GM12892 (cell line): Measurements from ENCODE around the gene CCDC172.
"Not testable (repeated sequence)": the region's sequence is repeated elsewhere in the genome, so short reads cannot be mapped to it uniquely, and the experiment has no call there.

Source experiments
- DNase-seq: peaks from one replicate; pipeline ENCODE4 v3.0.0; 2011; ENCODE audit not compliant: insufficient read length
- FAIRE-seq: peaks from 2 replicates; lab custom pipeline; 2011; peaks lifted over from hg19 to GRCh38; lab: Jason Lieb, UNC
- POLR2A ChIP-seq: IDR thresholded peaks from 2 replicates; pipeline ENCODE4 v1.6.1; 2011; ENCODE audit warnings: low read depth, low read length, control low read depth
- POLR2AphosphoS5 ChIP-seq: IDR thresholded peaks from 2 replicates; pipeline ENCODE4 v1.6.1; 2011; ENCODE audit warnings: low read depth, low read length, control low read depth
- TAF1 ChIP-seq: IDR thresholded peaks from 2 replicates; pipeline ENCODE4 v1.6.1; 2011; ENCODE audit warnings: low read depth, mild to moderate bottlenecking, control low read depth, low read length, borderline replicate concordance

Gene CCDC172

DNA sequence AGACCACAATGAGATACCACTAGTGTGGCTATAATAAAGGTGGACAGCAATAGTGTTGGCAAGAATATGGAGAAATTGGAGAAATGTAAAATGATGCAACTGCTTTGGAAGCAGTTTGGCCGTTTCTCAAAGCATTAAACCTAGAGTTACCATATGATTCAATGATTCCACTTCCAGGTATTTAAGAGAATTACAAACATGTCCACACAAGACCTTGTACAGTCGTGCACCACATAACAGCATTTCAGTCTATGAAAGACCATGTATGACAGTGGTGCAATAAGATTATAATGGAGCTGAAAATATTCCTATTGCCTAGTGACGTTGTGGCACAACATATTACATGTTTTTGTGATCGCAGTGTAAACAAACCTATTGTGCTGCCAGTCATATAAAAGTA, 29.6 kb downstream of the CCDC172 start:
- DNase-seq (no peak), FAIRE-seq (no peak)
- TF ChIP-seq POLR2A = no peak
- TF ChIP-seq TAF1 = no peak
- no peak for TF ChIP-seq POLR2AphosphoS5

DNA sequence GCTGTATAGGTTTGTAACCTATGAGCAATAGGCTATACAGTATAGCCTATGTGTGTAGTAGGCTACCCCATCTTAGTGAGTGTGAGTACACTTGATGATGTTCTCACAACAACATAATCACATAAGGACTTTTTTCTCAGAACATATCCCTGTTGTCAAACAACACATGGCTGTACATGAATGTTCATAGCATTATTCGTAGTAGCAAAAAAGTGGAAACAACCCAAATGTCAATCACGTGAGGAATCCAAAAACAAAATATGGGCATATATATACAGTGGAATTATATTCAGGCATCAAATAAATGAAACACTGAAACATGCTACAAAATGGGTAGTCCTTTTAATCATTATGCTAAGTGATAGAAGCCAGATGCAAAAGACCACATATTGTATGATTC, 31.1 kb downstream of the CCDC172 start:
- FAIRE-seq = no peak
- no peak for DNase-seq
- TF ChIP-seq POLR2AphosphoS5 (no peak), POLR2A (no peak), TAF1 (no peak)

DNA sequence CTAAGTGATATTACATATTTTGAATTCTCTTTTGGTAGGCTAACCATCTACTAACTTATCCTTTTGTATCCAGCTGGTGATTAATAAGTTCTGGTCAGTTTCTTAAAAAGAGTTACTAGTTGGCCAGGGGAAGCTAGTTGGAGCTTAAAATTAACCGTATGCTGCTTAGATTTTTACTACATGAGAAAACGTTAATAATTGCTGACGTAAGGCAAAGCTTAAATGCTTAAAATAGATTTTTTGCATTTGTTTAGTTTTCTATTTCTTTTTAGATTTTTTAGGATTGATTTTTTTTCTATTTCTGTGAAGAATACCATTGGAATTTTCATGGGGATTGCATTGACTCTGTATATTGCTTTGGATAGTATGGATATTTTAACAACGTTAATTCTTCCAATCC, 32.6 kb downstream of the CCDC172 start:
- TF ChIP-seq TAF1 = no peak
- no peak for TF ChIP-seq POLR2A
- no peak for TF ChIP-seq POLR2AphosphoS5
- no peak for FAIRE-seq
- no peak for DNase-seq

DNA sequence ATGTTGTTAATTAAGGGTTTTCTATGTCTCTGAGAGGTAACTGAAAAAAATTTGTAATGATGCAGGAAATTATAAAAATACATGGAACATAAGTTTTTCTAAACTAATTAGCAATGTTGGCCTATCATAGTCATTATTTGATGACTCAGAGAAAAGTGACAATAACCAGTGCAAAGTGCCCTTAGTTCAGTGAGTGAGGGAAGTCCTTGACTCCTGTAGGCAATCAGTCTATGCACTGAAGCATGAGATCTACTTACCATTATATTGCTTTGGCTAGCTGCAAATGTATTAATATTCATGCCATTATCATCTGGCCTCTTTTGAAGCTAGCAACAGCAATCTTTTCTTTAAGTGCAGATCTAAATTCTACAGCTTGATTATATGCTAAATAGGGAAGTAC, 40.6 kb downstream of the CCDC172 start:
- no peak for DNase-seq
- no peak for TF ChIP-seq TAF1
- no peak for TF ChIP-seq POLR2AphosphoS5
- no peak for TF ChIP-seq POLR2A
- FAIRE-seq = no peak

DNA sequence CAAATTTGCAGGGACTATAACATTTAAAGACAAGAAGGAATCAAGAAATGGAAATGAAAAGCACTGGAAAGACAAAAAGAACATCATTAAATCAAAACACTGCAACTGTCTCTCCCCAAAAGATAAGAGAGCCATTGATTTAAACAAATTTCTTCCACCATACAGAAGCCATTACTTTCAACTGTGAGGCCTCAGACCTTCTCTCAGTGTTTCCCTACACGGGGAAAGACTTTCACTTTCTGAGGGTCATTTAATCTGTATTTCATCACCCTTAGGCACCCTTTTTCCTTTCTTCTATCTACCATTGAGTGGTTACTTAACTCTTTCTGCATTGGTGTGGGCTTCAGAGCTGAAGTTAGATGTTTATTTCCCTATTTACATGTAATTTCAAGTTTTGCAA, 47.5 kb downstream of the CCDC172 start:
- TF ChIP-seq POLR2AphosphoS5 (no peak), TAF1 (no peak), POLR2A (no peak)
- DNase-seq (no peak), FAIRE-seq (no peak)

DNA sequence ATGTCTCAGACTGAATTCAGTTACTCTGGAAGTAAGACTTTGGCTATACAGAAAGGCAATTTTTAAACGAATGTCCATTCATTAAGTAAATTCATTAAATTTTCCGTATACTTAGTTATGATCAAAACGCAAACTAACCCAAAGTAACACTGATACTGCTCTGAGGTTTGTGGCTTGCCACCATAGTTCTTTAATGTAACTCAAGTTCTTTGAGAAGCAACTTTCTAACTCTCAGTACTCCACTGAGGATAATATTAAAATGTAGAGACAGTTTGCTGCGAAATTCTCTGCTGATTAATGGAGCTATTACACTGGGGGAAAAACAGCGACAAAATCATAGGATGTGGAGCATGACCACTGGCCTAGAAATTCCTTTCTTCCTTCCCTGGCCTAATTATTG, 58.0 kb downstream of the CCDC172 start:
- FAIRE-seq = no peak
- no peak for TF ChIP-seq POLR2A
- no peak for TF ChIP-seq TAF1
- TF ChIP-seq POLR2AphosphoS5 = no peak
- no peak for DNase-seq

DNA sequence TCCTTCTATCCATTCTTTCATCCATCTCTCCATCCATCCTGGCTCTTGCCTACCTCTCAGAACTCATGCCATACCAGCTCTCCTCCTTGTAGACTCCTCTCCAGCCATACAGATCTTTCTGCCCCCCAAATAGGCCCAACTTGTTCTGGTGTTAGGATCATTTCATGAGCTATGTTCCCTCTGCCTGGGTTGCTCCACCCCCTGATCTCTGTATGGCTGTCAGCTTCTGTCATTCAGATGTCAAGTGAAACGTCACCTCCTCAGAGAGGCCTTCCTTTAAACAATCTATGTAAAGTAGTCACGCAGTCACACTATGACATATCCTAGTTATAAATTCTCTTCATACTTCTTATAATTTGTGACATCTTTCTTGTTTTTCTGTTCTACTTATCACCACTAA, 61.1 kb downstream of the CCDC172 start:
- FAIRE-seq (no peak), DNase-seq (no peak)
- TF ChIP-seq TAF1 = no peak
- no peak for TF ChIP-seq POLR2A
- no peak for TF ChIP-seq POLR2AphosphoS5

DNA sequence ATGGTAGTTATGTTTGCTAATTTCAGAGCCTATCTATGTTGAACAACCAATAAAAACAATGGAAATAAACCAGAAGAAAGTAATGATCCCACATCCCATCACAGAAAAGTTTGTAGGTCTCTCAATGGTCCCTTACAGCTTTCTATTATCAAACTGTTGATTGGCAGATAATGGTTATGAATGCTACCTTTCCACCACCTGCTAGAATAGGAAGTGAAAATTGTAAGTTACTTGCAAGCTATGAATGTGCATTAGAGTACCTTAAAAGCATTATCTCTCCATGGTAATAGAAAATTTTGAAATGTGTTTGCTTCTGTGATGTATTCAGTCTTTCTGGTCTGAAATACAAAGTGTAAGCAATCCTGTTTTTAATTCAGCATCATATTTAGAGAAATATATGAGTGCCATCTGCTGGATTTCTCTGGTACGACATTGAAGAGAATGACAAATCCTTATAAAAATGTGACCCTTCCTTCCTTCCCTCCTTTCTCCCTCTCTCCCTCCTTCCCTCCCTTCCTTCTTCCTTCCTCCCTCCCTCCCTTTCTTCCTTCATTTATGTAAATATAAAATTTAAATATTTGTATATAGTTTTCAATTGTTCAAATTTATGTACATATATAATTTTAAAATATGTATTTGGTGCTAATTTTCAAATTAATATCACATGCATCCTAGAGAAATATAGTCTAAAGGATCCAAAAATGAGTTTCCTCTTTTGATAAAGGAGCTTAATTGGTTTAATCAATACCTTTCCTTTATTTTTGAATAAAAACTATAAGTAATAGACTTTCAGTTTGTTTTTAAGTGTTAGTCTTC, 62.0 kb downstream of the CCDC172 start:
- DNase-seq (no peak), FAIRE-seq (no peak)
- TF ChIP-seq TAF1 = no peak
- no peak for TF ChIP-seq POLR2AphosphoS5
- no peak for TF ChIP-seq POLR2A

DNA sequence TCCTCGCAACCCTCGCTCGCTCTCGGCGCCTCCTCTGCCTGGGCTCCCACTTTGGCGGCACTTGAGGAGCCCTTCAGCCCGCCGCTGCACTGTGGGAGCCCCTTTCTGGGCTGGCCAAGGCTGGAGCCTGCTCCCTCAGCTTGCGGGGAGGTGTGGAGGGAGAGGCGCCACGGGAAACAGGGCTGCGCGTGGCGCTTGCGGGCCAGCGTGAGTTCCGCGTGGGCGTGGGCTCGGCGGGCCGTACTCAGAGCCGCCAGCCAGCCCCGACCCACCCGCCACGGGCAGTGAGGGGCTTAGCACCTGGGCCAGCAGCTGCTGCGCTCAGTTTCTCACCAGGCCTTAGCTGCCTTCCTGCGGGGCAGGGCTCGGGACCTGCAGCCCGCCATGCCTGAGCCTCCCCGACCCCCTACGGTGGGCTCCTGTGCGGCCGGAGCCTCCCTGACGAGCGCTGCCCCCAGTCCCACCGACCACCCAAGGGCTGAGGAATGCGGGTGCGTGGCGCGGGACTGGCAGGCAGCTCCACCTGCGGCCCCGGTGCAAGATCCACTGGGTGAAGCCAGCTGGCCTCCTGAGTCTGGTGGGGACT, 69.1 kb downstream of the CCDC172 start:
- FAIRE-seq, DNase-seq: not testable (repeated sequence)

DNA sequence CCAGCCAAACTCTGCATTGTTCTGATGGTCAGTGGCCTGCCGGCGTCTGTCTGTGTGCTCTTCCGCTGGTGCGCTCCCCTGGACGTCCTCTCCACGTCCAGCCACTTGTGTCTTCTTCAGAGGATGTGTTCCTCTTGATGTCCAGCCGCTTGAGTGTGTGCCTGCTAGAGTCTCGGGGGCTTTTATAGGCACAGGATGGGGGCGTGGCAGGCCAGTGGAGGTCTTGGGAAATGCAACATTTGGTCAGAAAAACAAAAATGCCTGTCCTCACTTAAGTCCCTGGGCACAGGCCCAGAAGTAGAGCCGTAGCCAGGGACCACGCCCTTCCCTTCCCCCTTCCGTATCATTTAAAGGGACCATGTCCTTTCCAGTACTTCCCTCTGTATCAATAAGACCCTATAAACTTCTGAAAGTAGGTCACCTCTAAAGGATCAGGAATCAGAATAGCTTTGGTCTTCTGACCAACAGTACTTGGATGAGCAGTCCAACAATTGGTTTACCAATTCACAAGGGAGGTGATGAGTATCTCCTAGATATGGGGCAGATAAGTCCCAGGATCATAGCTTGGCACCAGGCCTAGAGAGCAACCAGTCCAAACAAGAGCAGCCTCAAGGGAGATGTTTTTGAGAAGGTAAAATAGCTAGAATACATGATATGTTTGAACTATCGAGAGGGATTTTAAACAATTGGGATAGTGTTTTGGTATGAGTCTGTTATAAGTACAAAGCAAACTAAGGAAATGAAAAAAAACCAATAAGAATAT, 71.2 kb downstream of the CCDC172 start:
- FAIRE-seq (no peak), DNase-seq (no peak)
- no peak for TF ChIP-seq POLR2A
- no peak for TF ChIP-seq POLR2AphosphoS5
- TF ChIP-seq TAF1 = no peak

DNA sequence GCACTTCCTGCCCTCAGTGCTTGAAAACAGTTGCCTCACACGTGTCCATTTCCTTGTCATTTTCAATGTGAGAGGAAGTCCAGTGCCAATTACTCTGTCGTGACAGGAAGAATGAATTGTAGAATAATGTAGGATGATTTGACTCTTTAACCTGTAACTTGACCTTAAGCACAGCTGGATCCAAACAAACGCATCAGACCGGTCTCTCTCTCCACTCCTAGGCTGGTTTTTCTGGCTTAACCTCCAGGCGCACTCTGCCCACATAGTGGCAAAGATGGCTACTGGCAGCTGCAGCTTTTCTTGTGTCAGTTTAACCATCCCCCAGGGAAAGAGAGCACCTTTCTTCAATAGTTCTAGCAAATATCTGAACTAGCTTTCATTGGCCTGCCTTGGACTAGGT, 74.0 kb downstream of the CCDC172 start:
- no peak for DNase-seq
- FAIRE-seq = no peak
- TF ChIP-seq POLR2AphosphoS5 = no peak
- no peak for TF ChIP-seq POLR2A
- TF ChIP-seq TAF1 = no peak

DNA sequence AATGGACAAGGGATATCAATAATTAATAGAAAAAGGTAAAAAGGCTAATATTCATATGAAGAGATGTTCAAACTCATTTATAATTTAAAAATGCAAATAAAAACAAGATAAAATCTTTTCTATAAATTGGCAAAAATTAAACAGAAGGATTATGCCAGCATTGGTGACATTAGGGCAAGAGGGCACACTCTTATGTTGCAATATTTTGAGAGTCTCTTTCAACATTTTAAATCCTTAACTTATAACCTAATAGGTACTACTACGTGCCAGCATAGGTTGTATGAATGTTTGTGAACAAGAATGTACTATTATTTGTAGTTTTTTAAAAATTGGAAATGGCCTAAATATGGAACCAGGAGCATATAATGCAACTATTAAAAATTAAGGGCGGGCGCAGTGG, 78.6 kb downstream of the CCDC172 start:
- TF ChIP-seq POLR2AphosphoS5 (no peak), POLR2A (no peak), TAF1 (no peak)
- FAIRE-seq = no peak
- DNase-seq = no peak
